GM23338 (cell line): Measurements from ENCODE around the gene PRKAR1B.

ENCODE experiments used
- CREB1 ChIP-seq: fragments of 250-450 bp; sonication (Bioruptor Pico); IDR thresholded peaks from 2 replicates; pipeline ENCODE4 v1.5.0; 2020; ENCODE audit warnings: low read depth, mild to moderate bottlenecking, moderate library complexity
- CTCF ChIP-seq, 2 experiments: fragments of 200-600 bp in 1 of 2; sonication (generic) in 1 of 2; conservative IDR thresholded peaks; 2 replicates each; pipeline versions ENCODE4 v1.5.1 to v1.6.1; 2016 to 2017; ENCODE audit warnings: antibody characterized with exemption in 2 of 2, low read depth in 2 of 2, mild to moderate bottlenecking in 2 of 2, moderate library complexity in 1 of 2
- EZH2 ChIP-seq: fragments of 200-600 bp; sonication (generic); IDR thresholded peaks from one replicate; pipeline ENCODE4 v1.8.0; 2017; ENCODE audit warnings: antibody characterized with exemption, mild to moderate bottlenecking, low read depth; ENCODE audit not compliant: unreplicated experiment
- EZH2phosphoT487 ChIP-seq: fragments of 200-600 bp; sonication (generic); IDR thresholded peaks from one replicate; pipeline ENCODE4 v1.8.1; 2018; ENCODE audit warnings: antibody characterized with exemption; ENCODE audit not compliant: unreplicated experiment
- POLR2AphosphoS5 ChIP-seq: IDR thresholded peaks from 2 replicates; pipeline ENCODE4 v1.6.1; 2016; ENCODE audit warnings: antibody characterized with exemption, low read depth
- REST ChIP-seq: IDR thresholded peaks from one replicate; pipeline ENCODE4 v1.6.1; 2018; ENCODE audit warnings: antibody characterized with exemption; ENCODE audit not compliant: unreplicated experiment

GRCh38 chr7:595621-596010, 131.5 kb downstream of the PRKAR1B start:
- TF ChIP-seq REST (no peak), CTCF (conservative IDR thresholded peaks at IDR 0.05; ENCODE audit: low read depth in 2 of 2) (no peak), EZH2 (no peak), POLR2AphosphoS5 (no peak), EZH2phosphoT487 (no peak), CREB1 (CRISPR knock-in tag) (no peak)
